ENCODE results near the gene HSPB2.

Gene HSPB2

GRCh38 chr11:111908639-111909305 lies 3.8 kb upstream of the HSPB2 start:
- TF ChIP-seq ZFX (IDR thresholded peaks at IDR 0.05): no peak
- no peak for TF ChIP-seq CTCF (conservative IDR thresholded peaks at IDR 0.05)
- no peak overlapping the region for H3K27ac ChIP-seq

GRCh38 chr11:111909378-111909777 lies 3.2 kb upstream of the HSPB2 start:
- TF ChIP-seq CTCF (conservative IDR thresholded peaks at IDR 0.05) (no peak), ZFX (IDR thresholded peaks at IDR 0.05) (no peak)

GRCh38 chr11:111910676-111911562 lies 1.6 kb upstream of the HSPB2 start:
- TF ChIP-seq CTCF (conservative IDR thresholded peaks at IDR 0.05) (no peak), ZFX (IDR thresholded peaks at IDR 0.05) (no peak)
- H3K27ac ChIP-seq: no peak overlapping the region

More at GRCh38 chr11:111909378-111909777, 3.2 kb upstream of the HSPB2 start:
- no peak overlapping the region for H3K27ac ChIP-seq

GRCh38 chr11:111911563-111912401 lies 752 bp upstream of the HSPB2 start, which contains the start of gene CRYAB:
TSS of gene CRYAB (minus strand) at chr11:111911770. CDS start at chr11:111911724, 46 bp downstream.
- peak within 1 kb of the TSS; percentile 2; the same call in 1 of the 2 replicates for H3K27ac ChIP-seq
- TF ChIP-seq ZFX (IDR thresholded peaks at IDR 0.05): no peak
- no peak for TF ChIP-seq CTCF (conservative IDR thresholded peaks at IDR 0.05)

GRCh38 chr11:111913031-111913861 lies 712 bp downstream of the HSPB2 start:
- no peak for TF ChIP-seq ZFX (IDR thresholded peaks at IDR 0.05)
- TF ChIP-seq CTCF (conservative IDR thresholded peaks at IDR 0.05): no peak
- H3K27ac ChIP-seq: no peak overlapping the region

GRCh38 chr11:111913997-111914396 lies 1.5 kb downstream of the HSPB2 start:
- H3K27ac ChIP-seq: no peak overlapping the region
- TF ChIP-seq CTCF (conservative IDR thresholded peaks at IDR 0.05) (no peak), ZFX (IDR thresholded peaks at IDR 0.05) (no peak)
